ENCODE results near the gene ADGRG1.
A peak's percentile ranks its signal among the peaks of the same experiment; 100 is the strongest.
"Not testable (repeated sequence)": the region's sequence is repeated elsewhere in the genome, so short reads cannot be mapped to it uniquely, and the experiment has no call there.

ADGRG1 gene

GRCh38 chr16:57667048-57667525 lies 38.7 kb downstream of the ADGRG1 start:
- no peak for TF ChIP-seq CTCF (IDR thresholded peaks at IDR 0.05; ENCODE audit: borderline replicate concordance, control extremely low read depth, extremely low read depth, insufficient read depth, missing control alignments)
- no peak for DNase-seq (ENCODE audit: low spot score)
- in situ Hi-C loops (cut with MboI; ENCODE audit: low sequenced_read_pairs, unreplicated experiment), result no loop called here

DNA sequence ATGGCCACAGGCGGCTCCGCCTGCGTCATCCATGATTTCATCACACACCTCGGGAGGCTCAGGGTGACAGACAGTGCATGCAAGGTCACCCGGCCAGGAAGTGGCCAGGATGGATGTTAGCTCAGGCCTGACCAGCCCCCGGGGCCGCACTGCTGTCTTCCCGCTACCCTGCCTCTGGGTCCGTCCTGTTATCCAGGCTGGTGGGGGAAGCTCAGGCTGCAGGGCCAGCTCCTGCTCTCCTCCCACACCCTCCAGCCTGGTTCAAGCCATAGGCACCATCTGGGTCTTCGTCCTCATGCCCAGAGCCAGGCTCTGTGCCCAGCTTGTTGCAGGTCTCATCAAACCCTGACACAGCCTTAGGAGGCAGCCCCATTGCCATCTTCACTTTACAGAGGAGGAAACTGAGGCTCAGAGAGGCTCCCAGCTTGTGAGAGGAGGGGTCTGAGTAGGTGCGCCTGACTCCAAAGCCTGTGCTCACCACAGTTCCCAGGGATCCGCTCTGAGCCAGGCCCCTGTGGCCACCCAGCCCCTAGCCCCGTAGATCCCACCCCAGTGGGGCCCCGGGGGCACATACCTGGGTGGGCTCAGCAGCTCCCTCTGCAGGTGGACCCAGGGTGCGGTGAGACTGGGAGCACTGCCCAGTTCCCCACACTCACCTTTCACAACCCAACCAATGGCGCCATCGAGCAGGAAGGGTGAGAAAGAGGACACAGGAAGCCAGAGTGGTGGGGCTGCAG lies 39.3 kb downstream of the ADGRG1 start:
- TF ChIP-seq CTCF (IDR thresholded peaks at IDR 0.05; ENCODE audit: borderline replicate concordance, control extremely low read depth, extremely low read depth, insufficient read depth, missing control alignments), result peak; percentile 20
- no peak for DNase-seq (ENCODE audit: low spot score)
- in situ Hi-C loops (cut with MboI; ENCODE audit: low sequenced_read_pairs, unreplicated experiment), result no loop called here

- in situ Hi-C loops (cut with MboI; ENCODE audit: low sequenced_read_pairs, unreplicated experiment), result no loop called here
- DNase-seq (ENCODE audit: low spot score), result no peak
- TF ChIP-seq CTCF (IDR thresholded peaks at IDR 0.05; ENCODE audit: borderline replicate concordance, control extremely low read depth, extremely low read depth, insufficient read depth, missing control alignments), result no peak
Observed at GRCh38 chr16:57668263-57668571, 39.8 kb downstream of the ADGRG1 start, which contains the start of gene ADGRG3. Gene ADGRG3, plus strand, starts transcription at chr16:57668306. Its CDS starts 42 bp downstream, at chr16:57668348.

- in situ Hi-C loops (cut with MboI; ENCODE audit: low sequenced_read_pairs, unreplicated experiment), result no loop called here
- TF ChIP-seq CTCF (IDR thresholded peaks at IDR 0.05; ENCODE audit: borderline replicate concordance, control extremely low read depth, extremely low read depth, insufficient read depth, missing control alignments), result no peak
- DNase-seq (ENCODE audit: low spot score), result no peak
Observed at GRCh38 chr16:57668630-57669475, 40.4 kb downstream of the ADGRG1 start.

DNA sequence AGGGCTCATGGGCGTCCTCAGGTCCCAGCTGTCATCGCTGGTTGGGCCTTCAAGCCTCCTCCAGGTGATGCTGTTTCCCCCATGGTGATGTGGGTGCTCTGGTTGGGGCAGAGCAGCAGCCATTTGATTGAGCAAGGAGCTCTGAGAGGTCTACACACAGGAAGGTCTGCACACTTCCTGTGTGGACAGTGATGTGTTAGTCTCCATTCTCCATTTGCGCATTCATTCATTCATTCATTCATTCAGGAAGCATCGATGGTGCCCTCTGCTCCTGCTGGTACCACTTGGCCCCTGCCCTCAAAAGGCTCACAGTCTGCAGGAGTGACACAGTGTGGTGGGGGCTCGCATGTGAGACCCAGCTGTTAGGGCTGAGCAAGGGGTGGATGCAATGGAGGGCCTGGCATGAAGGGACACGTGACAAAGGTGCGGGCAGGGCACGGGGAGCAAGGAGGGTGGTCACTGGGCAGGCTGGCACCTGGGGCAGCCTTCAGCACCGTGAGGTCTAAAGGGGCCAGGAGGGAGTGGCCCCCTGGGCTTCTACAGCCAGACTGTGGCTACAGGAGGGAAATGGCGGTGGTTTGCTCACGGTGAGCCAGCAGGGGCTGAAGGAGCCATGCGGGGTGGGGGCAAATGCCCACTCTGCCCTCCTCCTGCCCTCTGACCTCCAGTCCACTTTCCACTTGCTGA lies 41.2 kb downstream of the ADGRG1 start:
- in situ Hi-C loops (cut with MboI; ENCODE audit: low sequenced_read_pairs, unreplicated experiment), result no loop called here
- DNase-seq (ENCODE audit: low spot score), result no peak
- TF ChIP-seq CTCF (IDR thresholded peaks at IDR 0.05; ENCODE audit: borderline replicate concordance, control extremely low read depth, extremely low read depth, insufficient read depth, missing control alignments), result no peak

GRCh38 chr16:57670196-57670595 lies 41.8 kb downstream of the ADGRG1 start:
- in situ Hi-C loops (cut with MboI; ENCODE audit: low sequenced_read_pairs, unreplicated experiment), result no loop called here
- no peak for DNase-seq (ENCODE audit: low spot score)
- TF ChIP-seq CTCF (IDR thresholded peaks at IDR 0.05; ENCODE audit: borderline replicate concordance, control extremely low read depth, extremely low read depth, insufficient read depth, missing control alignments), result no peak

DNA sequence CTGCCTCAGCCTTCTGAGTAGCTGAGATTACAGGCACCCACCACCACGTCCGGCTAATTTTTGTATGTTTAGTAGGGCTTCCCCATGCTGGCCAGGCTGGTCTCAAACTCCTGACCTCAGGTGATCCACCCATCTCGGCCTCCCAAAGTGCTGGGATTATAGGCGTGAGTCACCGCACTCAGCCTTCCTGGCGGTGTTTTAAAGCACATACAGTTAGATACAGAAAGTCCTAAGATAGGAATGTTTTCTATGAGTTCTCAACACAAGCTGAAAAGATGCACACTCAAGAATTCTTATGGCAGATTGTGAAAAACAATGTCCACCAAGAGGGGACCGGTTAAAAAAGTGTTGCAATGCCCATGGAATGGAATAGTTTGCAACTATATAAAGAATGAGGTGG lies 43.0 kb downstream of the ADGRG1 start:
- DNase-seq (ENCODE audit: low spot score); in situ Hi-C loops (cut with MboI; ENCODE audit: low sequenced_read_pairs, unreplicated experiment): not testable (repeated sequence)
